Fibroblast of skin of left quadriceps (primary cell): ENCODE measurements around the gene GEMIN7.

Experiments
- DNase-seq, 2 experiments: peaks; one replicate each; pipeline ENCODE4 v3.0.0-alpha.2; 2013; ENCODE audit warnings: low read depth in 2 of 2

The GEMIN7 gene

DNA sequence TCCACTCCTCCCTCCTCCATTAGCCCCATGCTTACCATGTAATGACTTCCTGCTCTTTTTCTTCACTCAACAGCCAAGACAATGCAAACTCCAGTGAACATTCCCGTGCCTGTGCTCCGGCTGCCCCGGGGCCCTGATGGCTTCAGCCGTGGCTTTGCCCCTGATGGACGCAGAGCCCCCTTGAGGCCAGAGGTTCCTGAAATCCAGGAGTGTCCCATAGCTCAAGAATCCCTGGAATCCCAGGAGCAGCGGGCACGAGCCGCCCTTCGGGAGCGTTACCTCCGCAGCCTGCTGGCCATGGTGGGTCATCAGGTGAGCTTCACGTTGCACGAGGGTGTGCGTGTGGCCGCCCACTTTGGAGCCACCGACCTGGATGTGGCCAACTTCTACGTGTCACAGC lies 11.0 kb downstream of the GEMIN7 start:
- no peak for DNase-seq

DNA sequence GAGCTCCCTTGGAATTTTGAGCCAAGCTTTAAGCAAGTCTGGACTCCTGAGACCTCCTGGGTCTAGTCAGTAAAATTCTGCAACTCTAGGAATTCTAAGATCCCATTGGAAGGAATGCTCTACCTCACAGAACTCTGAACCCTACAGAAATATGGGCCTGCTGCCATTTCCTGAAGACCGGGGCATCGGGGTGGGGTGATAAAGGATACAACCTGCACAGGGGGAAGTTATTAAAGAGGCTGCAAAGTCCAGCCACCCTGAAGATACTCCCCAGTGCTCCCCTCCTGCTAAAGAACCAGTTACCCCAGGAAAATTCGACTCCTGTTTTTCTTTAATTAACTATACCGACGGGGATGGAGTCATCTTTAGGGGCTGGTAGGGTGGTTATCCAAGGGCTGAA lies 11.5 kb downstream of the GEMIN7 start:
- DNase-seq = no peak

GRCh38 chr19:45091031-45091923 lies 12.2 kb downstream of the GEMIN7 start:
- DNase-seq = peak; percentile 98

DNA sequence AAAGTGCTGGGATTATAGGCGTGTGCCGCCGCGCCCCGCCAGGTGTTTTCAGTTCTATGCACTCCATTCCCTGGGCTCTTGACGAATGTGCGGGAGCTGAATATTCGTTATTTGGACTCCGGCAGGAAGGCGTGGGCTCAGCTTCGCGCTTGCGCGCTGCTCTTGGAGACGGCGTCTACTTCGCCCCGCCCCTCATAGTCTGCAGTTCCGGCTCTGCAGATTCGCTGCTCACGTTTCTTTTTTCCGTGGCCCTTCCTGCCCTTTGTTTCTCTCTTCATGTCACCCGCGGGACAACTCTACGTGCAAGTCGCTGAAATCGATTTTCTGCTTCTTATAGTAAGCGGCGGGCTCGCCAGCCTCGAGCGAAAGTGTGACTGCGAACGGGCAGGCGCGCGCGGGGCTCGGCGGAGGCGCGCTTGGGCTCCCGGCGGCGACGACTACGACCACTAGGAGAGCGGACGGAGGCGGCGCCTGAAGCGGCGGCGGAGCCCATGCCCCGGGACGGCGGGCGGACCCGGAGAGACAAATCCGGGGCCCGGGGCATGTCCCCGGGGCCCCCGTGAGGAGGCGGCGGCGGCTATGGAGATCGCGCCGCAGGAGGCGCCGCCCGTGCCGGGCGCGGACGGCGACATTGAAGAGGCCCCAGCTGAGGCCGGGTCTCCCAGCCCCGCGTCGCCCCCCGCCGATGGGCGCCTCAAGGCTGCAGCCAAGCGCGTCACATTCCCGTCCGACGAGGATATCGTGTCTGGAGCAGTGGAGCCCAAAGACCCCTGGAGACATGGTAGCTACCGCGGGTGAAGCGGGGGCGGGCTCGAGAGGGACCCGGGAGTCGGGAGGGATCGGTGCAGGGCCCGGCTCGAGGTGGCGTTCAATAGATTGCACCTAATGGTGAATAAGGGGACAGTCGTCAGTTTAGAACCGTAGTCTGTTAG lies 14.0 kb downstream of the GEMIN7 start, which contains the start of gene PPP1R37:
PPP1R37 (plus strand) TSS at position 433 of the 932 bp plus-strand sequence; CDS start at position 580, 147 bp downstream.
- peak; percentile 95 to 96 for DNase-seq

DNA sequence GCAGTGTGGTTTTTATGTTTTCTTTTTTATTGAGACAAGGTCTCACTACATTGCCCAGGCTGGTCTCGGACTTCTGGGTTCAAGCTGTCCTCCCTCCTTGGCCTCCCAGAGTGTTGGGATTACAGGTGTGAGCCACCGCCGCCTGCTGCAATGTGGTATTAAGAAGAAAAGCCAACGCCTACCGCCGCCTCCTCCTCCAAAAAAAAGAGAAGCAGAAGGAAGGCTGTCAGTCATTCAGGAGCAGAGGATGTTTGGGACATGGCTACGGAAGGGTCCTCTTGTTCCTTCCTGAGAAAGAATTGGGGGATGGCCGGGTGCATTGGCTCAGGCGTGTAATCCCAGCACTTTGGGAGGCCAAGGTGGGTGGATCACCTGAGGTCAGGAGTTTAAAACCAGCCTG lies 15.1 kb downstream of the GEMIN7 start:
- DNase-seq = no peak

DNA sequence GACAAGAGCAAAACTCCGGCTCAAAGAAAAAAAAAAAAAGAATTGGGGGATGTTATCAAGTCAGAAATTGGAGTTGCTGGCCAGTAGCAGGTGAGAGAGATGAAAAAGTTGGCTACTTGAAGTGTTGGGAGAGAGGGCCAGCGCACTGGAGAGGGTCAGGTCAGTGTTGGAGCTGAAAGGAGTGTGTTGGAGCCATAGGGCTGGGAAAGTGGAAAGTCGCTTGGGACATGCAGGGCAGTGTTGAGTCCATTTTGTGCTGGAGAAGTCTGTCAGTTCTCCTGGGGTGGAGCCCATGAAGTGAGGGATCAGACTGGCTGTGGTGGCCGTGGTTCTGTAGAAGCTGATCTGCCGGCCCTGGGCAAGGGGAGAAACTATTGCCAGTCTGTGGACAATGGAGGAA lies 15.6 kb downstream of the GEMIN7 start:
- no peak for DNase-seq

DNA sequence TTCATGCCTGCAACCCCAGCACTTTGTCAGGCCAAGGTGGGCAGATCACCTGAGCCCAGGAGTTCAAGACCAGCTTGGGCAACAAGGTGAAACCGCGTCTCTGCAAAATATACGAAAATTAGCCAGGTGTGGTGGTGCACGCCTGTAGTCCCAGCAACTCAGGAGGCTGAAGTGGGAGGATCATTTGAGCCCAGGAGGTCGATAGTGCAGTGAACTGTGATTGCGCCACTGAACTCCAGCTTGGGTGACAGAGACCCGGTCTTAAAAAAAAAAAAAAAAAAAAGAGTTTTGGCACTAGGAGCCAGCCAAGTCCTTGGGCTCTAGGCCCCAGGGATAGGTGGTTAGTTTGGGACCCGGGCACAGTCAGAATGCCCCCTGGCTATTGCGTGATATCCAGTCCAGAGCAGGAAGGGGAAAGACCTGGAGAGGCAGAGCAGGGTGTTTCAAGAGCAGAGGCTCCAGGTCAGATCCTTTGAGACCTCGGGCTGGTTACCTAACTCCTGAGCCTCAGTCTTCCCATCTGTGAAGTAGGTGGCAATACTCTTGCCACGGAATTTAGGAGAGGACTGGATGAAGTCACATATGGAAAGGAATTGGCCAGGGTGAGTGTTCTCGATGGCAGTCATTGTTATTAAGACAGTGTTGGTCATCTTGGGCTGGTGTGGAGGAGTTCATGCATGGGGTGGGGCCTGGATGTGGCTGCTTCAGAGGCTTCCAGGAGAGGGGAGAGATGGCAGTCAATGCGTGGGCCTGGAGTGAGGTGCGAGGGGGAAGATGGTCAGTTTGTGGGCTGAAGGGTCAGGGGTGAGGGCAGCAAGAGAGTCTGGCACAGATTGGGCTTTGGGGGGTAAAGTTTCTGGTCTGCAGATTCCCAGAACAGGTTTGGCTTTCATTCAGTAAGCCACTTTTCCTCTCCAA lies 16.7 kb downstream of the GEMIN7 start:
- no peak for DNase-seq

DNA sequence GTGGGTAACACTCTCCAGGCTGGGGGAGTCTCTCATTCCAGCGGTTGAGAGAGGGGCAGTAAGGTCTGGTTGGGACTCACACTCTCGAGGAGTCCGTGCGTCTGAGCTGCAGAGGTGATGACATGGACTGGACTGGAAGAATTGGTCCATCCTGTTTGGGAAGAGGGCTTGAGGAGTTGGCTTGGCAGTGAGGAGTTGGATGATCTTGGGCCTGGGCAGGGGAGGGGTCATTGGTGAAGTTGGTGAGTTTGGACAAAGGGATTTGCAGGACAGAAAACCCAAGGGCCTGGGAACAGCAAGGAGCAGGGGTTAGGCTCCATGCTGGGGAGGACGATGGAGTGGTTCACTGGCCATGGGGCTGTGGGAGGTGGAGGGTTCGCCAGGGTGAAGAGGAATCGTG lies 17.6 kb downstream of the GEMIN7 start:
- DNase-seq = no peak

DNA sequence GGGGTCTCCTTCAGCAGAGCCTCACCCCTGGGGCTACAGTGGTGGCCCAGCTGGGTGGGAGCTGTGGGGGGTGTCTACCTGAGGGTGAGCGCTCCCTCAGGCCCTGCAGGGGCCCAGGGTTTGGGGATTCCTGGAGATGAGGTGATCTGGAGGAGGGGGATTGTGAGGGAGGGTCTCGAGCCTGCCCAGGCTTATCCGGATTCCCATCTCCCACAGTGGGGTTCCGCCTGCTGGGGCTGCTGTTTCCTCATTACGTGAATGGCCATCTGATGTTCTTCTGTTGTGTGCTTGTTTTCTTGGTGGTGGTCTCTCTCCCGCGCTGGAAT lies 18.4 kb downstream of the GEMIN7 start:
- no peak for DNase-seq

- peak; percentile 53 to 59 for DNase-seq
Observed at GRCh38 chr19:45097776-45098520, 18.9 kb downstream of the GEMIN7 start.

GRCh38 chr19:45098521-45099466 lies 19.7 kb downstream of the GEMIN7 start:
- no peak for DNase-seq

DNA sequence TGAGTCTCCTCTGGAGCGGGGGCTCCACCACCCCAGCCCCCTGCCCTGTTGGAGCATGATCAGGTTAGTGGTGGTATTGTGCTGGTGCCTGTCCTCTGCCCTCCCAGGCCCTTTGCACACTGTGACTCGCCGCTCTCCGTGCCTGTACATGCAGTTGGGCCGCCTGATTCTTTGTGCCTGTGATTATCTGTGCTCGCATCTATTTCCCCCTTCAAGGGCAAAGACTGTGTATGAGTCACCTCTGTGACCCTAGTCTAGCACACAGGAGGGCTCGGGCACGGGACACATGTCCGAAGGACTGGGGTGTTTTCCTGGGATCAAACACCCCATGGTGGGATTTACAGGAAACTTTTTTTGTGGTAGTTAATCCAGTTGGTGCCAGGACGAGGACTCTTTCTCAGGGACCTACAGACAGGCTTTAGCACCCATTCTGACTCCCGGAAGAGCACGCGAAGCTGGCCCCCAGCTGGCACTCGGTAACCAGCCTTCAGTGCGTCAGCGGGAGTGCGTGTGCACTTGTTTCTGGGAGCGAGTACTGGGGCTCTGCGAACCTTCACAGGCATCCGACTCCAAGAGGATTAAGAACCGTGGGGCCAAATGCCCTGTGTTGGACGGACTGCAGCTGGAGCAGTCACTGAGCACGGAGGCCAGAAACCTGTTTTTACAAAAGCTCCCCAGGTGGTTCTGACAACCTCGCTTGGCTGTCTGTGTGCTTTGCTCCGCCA lies 20.6 kb downstream of the GEMIN7 start:
- DNase-seq = no peak

- no peak for DNase-seq
Observed at GRCh38 chr19:45100201-45100600, 21.1 kb downstream of the GEMIN7 start.

DNA sequence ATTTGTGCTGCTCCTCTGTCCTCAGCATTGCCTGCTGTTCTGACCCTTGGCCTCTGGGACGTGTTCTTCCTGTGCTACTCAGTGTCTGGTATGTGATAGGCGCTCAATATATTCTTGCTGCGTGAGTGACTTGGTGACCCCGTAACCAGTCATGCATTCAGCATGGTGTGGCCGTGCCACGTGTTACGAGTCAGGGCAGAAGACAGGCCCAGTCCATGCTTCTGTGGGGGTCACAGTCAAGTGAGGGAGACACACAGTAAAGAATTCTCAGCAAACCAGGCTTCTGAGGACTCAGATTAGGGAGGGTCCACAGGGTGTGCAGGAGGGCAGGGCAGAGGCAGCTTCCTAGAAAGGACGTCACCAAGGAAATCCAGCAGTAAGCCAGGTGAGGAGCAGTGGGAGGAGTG lies 21.8 kb downstream of the GEMIN7 start:
- no peak for DNase-seq

DNA sequence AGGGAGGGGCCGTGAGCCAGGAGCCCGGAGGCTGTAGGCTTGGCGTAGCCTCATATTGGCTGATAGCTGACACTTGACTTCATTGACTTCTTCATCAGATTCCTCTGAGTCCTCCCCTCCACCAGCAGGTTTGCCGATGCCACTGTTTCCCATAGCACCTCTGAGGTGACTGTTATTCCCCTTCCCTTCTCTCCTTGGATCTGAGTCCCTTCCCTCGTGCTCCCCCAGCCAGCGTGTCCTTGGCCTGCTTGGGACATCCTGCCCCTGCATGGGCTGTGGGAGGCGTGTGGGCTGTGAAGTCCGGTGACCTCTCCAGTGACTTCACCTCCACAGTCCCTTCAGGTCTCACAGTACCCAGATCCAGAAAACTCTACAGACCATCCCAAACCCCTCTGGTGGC lies 22.7 kb downstream of the GEMIN7 start:
- DNase-seq = no peak

- DNase-seq = no peak
Observed at GRCh38 chr19:45102481-45102880, 23.4 kb downstream of the GEMIN7 start.

DNA sequence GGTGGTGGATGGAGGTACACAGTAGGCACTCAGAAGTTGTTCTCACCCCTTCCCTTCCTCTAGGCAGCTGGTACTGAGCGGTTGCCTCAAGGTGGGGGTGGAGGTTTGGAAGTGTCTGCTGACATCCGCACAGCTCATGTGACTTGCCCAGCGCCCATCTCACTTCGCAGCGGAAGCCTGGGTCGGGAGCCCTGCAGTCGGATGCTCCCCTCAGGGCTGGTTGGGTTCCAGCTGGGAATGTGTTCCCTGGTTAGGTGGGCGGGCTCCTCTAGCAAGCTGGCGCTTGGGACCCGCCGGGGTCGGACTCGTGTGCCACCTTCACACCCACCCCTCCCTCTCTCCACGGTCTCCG lies 24.1 kb downstream of the GEMIN7 start:
- DNase-seq = no peak

GRCh38 chr19:45103508-45104319 lies 24.7 kb downstream of the GEMIN7 start:
- DNase-seq = no peak
